Heart right ventricle (tissue), 16 donors: ENCODE data around the gene UBTFL1. TPM values are rescaled to one million over a fixed set of nuclear protein-coding genes. Genes with fewer than 3 reads are reported as not detected.

ENCODE experiments used
- ATAC-seq, 8 donors: fragments of 200-7000 bp; cut with Tn5 transposase; one replicate each; pipeline ENCODE4 v1.9.1; 2020; ENCODE audit warnings: mild to moderate bottlenecking in 8 of 8, moderate library complexity in 8 of 8, moderate number of reproducible peaks in 1 of 8
- DNase-seq, 2 donors: peaks; one replicate each; pipeline ENCODE4 v3.0.0-alpha.2; 2020
- H3K27ac ChIP-seq, 10 donors: fragments of 200-600 bp; sonication (generic) in 2 of 10; one replicate each; pipeline versions ENCODE4 v1.5.0 to v1.8.0; 2020 to 2022; ENCODE audit warnings: mild to moderate bottlenecking in 3 of 10
- H3K27me3 ChIP-seq, 7 donors: fragments of 200-600 bp; one replicate each; pipeline ENCODE4 v1.8.0; 2021 to 2022; ENCODE audit warnings: mild to moderate bottlenecking in 2 of 7
- H3K36me3 ChIP-seq, 9 donors: fragments of 200-600 bp; sonication (generic) in 1 of 9; one replicate each; pipeline versions ENCODE4 v1.5.0 to v1.8.0; 2020 to 2022; ENCODE audit warnings: mild to moderate bottlenecking in 2 of 9
- H3K4me1 ChIP-seq, 9 donors: fragments of 200-600 bp; sonication (generic) in 1 of 9; one replicate each; pipeline versions ENCODE4 v1.5.0 to v1.8.0; 2020 to 2022; ENCODE audit warnings: mild to moderate bottlenecking in 4 of 9
- H3K4me3 ChIP-seq, 10 donors: fragments of 200-600 bp; sonication (generic) in 2 of 10; one replicate each; pipeline versions ENCODE4 v1.5.0 to v1.8.0; 2020 to 2022; ENCODE audit warnings: mild to moderate bottlenecking in 7 of 10, moderate library complexity in 2 of 10
- H3K9me3 ChIP-seq, 11 donors: fragments of 200-600 bp in 10 of 11; sonication (generic) in 2 of 11; one replicate each; pipeline versions ENCODE4 v1.5.0 to v1.8.0; 2013 to 2022; ENCODE audit warnings: mild to moderate bottlenecking in 2 of 11, control low read depth in 1 of 11, moderate library complexity in 1 of 11
- WGBS, 2 donors: extraction: QIAGEN DNeasy Blood & Tissue Kit; methylation state at CpG; one replicate each; pipeline ENCODE4 v1.1.7; 2013; ENCODE audit warnings: inconsistent platforms in 1 of 2; 5-methylcytosine and 5-hydroxymethylcytosine counted together
- intact Hi-C, 10 donors: fragments of 100-400 bp; cut with DNase I; formaldehyde crosslinking; loops; one replicate each; pipeline versions ENCODE4 v1.11.1 to v1.14.2; 2022
- polyA plus RNA-seq, 2 donors: library from polyadenylated mRNA; stranded (reverse); fragments of 200-250 nt; gene quantifications; one replicate each; pipeline ENCODE4 v1.2.3, GENCODE V29; 2013
- total RNA-seq, 10 donors: library from RNA; stranded (reverse); fragmentation: NEBNext Ultra II Directional in 3 of 10; extraction: Animal tissue kit (Norgen Biotek cat#: 25700) in 3 of 10; gene quantifications; one replicate each; pipeline versions ENCODE4 v1.2.1 to v1.2.4, GENCODE V29; 2021 to 2023
- TF ChIP-seq, protein P1 (sequence below), 9 donors: fragments of 200-600 bp; sonication (generic) in 2 of 9; IDR thresholded peaks; one replicate each; pipeline versions ENCODE4 v1.5.0 to v1.8.0; 2021 to 2022; ENCODE audit warnings: antibody characterized with exemption in 9 of 9, mild to moderate bottlenecking in 5 of 9, moderate library complexity in 1 of 9
- donor health status: Arrhythmogenic right ventricular cardiomyopathy.
- donor health status: ischemic (EF 13 %, LVEDD 7.1; RV severe dilation, severe dysfunction).
- donor health status: healthy with polysubstance abuse.
- donor health status: DM: no; HTN: yes; CAD: no.
- donor health status: DM: no; HTN: no; CAD: no.
- donor health status: ischemic (EF 25% LVEDD 6.9; RV normal size, moderate dysfunction).
- donor health status: ischemic (EF 25% LVEDD 5.7; RV mildly dilated, moderate dysfunction).
- donor health status: healthy.
- donor health status: DM: yes; HTN: yes; CAD: no.
- donor health status: Ischemic cardiomyopathy.
- donor health status: ischemic (EF 35%, LVEDD 5.7; RV mildly dilated, moderate dysfunction).
- donor health status: nonischemic (EF 11% LVEDD 7.7; RV severe dilation, severe dysfunction).
- donor health status: DM: yes; HTN: yes; CAD: no.
- donor health status: PGD.
- donor health status: ischemic (EF 29% LVEDD 5.4; RV normal size, mild dysfunction).
- donor health status: nonischemic (EF 23%, LVEDD 6.1; RV moderate dilation, normal function).

Gene UBTFL1
- total and polyA plus RNA-seq, 12 donors, result not detected

- H3K36me3 ChIP-seq, result no peaks in the 10 kb centered on the region
- peaks cover 0 to 5% (median 0%) of the 10 kb centered on the region in 7 donors for H3K27me3 ChIP-seq
- intact Hi-C loops, result no loop called here
- WGBS, 2 donors, result 5 to 7% methylated on average over 2 of the region's 2 CpGs
- TF ChIP-seq, protein P1, sequence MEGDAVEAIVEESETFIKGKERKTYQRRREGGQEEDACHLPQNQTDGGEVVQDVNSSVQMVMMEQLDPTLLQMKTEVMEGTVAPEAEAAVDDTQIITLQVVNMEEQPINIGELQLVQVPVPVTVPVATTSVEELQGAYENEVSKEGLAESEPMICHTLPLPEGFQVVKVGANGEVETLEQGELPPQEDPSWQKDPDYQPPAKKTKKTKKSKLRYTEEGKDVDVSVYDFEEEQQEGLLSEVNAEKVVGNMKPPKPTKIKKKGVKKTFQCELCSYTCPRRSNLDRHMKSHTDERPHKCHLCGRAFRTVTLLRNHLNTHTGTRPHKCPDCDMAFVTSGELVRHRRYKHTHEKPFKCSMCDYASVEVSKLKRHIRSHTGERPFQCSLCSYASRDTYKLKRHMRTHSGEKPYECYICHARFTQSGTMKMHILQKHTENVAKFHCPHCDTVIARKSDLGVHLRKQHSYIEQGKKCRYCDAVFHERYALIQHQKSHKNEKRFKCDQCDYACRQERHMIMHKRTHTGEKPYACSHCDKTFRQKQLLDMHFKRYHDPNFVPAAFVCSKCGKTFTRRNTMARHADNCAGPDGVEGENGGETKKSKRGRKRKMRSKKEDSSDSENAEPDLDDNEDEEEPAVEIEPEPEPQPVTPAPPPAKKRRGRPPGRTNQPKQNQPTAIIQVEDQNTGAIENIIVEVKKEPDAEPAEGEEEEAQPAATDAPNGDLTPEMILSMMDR (IDR thresholded peaks at IDR 0.05), result peak in 7 of 9 donors; percentile 28 to 56 (median 41)
- DNase-seq (no peak), ATAC-seq (no peak)
- H3K4me1 ChIP-seq, result no peaks in the 10 kb centered on the region
- H3K27ac ChIP-seq, result no peak overlapping the region
- H3K9me3 ChIP-seq, result no peaks in the 10 kb centered on the region
- H3K4me3 ChIP-seq, result no peak overlapping the region
Observed at GRCh38 chr11:90113541-90113940, 27.8 kb downstream of the UBTFL1 start.

DNA sequence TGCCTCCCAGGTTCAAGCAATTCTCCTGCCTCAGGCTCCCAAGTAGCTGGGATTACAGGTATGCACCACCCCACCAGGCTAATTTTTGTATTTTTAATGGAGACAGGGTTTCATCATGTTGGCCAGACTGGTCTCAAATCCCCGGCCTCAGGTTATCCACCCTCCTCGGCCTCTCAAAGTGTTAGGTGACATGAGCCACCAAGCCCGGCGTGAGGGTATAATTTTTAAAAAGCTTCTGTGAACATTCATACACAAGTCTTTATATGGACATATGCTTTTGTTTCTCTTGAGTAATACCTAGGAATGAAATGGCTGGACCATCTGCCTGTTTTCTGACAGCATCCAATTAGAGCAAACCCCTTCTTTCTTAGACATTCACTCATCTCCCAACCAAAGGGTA is 34.4 kb downstream of the UBTFL1 start:
- 93 to 95% methylated on average over 4 of the region's 4 CpGs for WGBS, 2 donors
- H3K4me3 ChIP-seq, result no peak overlapping the region
- peaks cover 0 to 10% (median 0%) of the 10 kb centered on the region in 7 donors for H3K27me3 ChIP-seq
- ATAC-seq (no peak), DNase-seq (no peak)
- H3K9me3 ChIP-seq, result no peaks in the 10 kb centered on the region
- no peaks in the 10 kb centered on the region for H3K36me3 ChIP-seq
- H3K4me1 ChIP-seq, result no peaks in the 10 kb centered on the region
- intact Hi-C loops, result no loop called here
- TF ChIP-seq, protein P1 (IDR thresholded peaks at IDR 0.05), result no peak
- no peak overlapping the region for H3K27ac ChIP-seq

DNA sequence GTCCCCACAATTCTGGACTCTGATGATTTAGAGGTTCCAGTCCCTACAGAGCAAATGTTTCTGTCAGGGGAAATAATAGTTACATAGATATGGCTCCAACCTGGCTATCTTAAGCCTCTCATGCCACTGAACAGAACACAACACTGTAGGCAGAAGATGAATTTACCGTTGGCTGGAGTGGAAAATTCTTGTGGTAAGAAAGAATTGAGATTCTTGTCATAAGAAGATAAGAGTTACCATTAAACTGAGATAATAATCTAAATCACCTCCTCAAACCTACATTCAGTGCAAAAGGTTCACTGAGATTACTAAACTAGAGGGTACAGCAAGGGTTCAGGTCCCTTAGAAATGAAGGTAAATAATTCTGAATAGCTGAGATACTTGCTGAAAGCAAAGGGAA is 38.6 kb downstream of the UBTFL1 start:
- ATAC-seq (no peak), DNase-seq (no peak)
- Histone ChIP-seq H3K4me3 (no peak overlapping the region), H3K36me3 (no peaks in the 10 kb centered on the region), H3K9me3 (no peaks in the 10 kb centered on the region), H3K4me1 (no peaks in the 10 kb centered on the region), H3K27me3 (peaks cover 0 to 10% (median 0%) of the 10 kb centered on the region in 7 donors), H3K27ac (no peak overlapping the region)
- TF ChIP-seq, protein P1 (IDR thresholded peaks at IDR 0.05), result no peak
- WGBS, 2 donors, result 35 to 49% methylated on average over 1 of the region's 1 CpG
- intact Hi-C loops, result no loop called here

DNA sequence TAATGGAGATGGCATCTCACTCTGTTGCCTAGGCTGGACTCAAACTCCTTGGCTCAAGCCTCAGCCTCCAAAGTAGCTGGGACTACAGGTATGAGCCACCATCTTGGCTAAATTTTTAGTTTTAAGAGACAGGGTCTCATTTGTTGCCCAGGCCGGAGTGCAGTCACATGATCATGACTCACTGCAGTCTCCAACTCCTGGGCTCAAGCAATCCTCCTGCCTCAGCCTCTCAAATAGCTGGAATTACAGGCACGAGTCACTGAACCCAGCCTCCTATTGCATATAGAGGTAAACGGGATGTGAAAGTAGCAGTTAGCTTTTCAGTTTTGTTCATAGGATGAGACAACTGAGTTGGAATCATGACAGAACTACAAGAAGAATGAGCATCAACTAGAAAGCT is 39.2 kb downstream of the UBTFL1 start:
- Histone ChIP-seq H3K9me3 (no peaks in the 10 kb centered on the region), H3K27ac (no peak overlapping the region), H3K36me3 (no peaks in the 10 kb centered on the region), H3K4me1 (no peaks in the 10 kb centered on the region), H3K27me3 (peaks cover 0 to 10% (median 0%) of the 10 kb centered on the region in 7 donors), H3K4me3 (no peak overlapping the region)
- WGBS, 2 donors, result 80 to 84% methylated on average over 3 of the region's 3 CpGs
- TF ChIP-seq, protein P1 (IDR thresholded peaks at IDR 0.05), result no peak
- intact Hi-C loops, result no loop called here
- ATAC-seq (no peak), DNase-seq (no peak)
